WI38 (cell line): ENCODE data around the gene GLOD5.

Source experiments
- H3K4me3 ChIP-seq: 2 replicates; pipeline ENCODE4 v1.5.1; 2011; ENCODE audit warnings: low read depth, mild to moderate bottlenecking, control low read depth, low read length
- TF ChIP-seq, protein P1 (sequence below): IDR thresholded peaks from 2 replicates; pipeline ENCODE4 v1.5.1; 2012; ENCODE audit warnings: low read depth, mild to moderate bottlenecking, control low read depth, low read length

The GLOD5 gene

GRCh38 chrX:48781705-48782104, 20.2 kb downstream of the GLOD5 start:
- no peak overlapping the region for H3K4me3 ChIP-seq
- TF ChIP-seq, protein P1, sequence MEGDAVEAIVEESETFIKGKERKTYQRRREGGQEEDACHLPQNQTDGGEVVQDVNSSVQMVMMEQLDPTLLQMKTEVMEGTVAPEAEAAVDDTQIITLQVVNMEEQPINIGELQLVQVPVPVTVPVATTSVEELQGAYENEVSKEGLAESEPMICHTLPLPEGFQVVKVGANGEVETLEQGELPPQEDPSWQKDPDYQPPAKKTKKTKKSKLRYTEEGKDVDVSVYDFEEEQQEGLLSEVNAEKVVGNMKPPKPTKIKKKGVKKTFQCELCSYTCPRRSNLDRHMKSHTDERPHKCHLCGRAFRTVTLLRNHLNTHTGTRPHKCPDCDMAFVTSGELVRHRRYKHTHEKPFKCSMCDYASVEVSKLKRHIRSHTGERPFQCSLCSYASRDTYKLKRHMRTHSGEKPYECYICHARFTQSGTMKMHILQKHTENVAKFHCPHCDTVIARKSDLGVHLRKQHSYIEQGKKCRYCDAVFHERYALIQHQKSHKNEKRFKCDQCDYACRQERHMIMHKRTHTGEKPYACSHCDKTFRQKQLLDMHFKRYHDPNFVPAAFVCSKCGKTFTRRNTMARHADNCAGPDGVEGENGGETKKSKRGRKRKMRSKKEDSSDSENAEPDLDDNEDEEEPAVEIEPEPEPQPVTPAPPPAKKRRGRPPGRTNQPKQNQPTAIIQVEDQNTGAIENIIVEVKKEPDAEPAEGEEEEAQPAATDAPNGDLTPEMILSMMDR, result no peak

DNA sequence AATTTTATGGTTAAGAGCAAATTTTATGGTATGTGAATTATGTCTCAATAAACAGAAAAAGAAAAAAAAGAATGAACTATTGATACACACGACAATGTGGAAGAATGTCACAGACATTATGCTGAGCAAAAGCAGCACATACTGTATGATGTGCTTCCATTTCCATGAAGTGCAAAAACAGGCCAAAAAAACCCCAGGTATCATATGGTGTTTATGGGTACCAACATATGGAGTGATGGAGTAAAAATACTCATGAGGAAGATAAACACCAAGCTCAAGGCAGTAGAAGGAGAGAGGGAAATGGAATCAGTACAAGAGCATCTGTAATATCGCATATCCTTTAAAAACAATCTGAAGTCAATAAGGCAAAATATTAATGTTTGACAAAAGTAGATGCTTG, 20.7 kb downstream of the GLOD5 start:
- TF ChIP-seq, protein P1, result no peak
- no peak overlapping the region for H3K4me3 ChIP-seq

GRCh38 chrX:48782795-48783194, 21.2 kb downstream of the GLOD5 start:
- TF ChIP-seq, protein P1, result no peak
- H3K4me3 ChIP-seq, result no peak overlapping the region

GRCh38 chrX:48784726-48785125, 23.2 kb downstream of the GLOD5 start:
- TF ChIP-seq, protein P1, result no peak
- H3K4me3 ChIP-seq, result no peak overlapping the region

- TF ChIP-seq, protein P1, result no peak
- no peak overlapping the region for H3K4me3 ChIP-seq
These were observed 23.6 kb downstream of the GLOD5 start for GRCh38 chrX:48785186-48785539.

GRCh38 chrX:48785540-48786214, 24.1 kb downstream of the GLOD5 start:
- no peak overlapping the region for H3K4me3 ChIP-seq
- TF ChIP-seq, protein P1, result no peak

- no peak within 1 kb of the TSS for H3K4me3 ChIP-seq
- TF ChIP-seq, protein P1, result no peak
These were observed 24.8 kb downstream of the GLOD5 start, which contains the start of gene GATA1 for GRCh38 chrX:48786341-48786800. GATA1 (plus strand) TSS chrX:48786590; CDS start chrX:48791110, 4,520 bp downstream.
